IPS-NIHi7 (cell line): ENCODE measurements around the gene MAPRE2.

Experiments
- DNase-seq: peaks from one replicate; pipeline ENCODE4 v3.0.0; 2012; ENCODE audit warnings: mixed read lengths; ENCODE audit errors: extremely low spot score

The MAPRE2 gene

GRCh38 chr18:35062408-35062807 lies 21.2 kb downstream of the MAPRE2 start:
- DNase-seq, result no peak

GRCh38 chr18:35063875-35064690 lies 22.9 kb downstream of the MAPRE2 start:
- DNase-seq, result no peak

DNA sequence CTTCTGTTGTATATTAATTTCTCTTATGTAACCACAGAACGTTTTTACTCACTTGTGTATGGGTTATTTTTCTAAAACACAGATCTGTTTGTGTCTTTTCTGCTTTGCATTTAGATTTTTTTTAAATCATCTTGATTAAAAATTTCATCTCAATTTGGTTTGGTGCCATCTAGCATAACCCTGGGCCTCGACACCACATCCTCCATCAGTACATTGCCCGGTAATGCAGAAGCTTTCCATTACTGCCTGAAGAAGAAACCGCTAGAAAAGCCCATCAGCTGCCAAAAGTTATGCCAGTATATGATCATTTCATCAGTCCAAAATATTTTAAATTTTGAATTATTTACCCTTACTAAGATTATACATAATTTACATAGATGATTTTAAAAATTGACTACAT lies 26.2 kb downstream of the MAPRE2 start:
- DNase-seq, result no peak

DNA sequence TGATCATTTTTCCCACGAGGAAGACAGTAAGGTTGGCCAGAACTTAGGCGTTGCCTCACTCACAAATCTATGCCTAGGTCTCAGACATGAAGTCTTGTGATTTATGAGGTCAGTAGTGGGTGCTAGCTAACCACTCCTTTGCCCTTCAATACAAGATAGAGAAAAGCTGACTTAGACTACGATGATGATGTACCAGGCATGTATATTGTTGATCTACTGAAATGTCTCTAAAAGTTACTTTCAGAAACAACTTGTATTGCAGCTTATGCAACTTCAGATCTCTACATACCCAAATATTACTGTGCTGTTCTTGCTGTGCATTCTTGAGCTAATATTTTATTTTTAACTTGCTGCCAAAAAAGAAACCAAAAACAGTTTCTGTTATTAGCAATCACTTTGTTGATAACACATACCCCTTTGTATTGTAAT lies 30.6 kb downstream of the MAPRE2 start:
- DNase-seq, result no peak

GRCh38 chr18:35072616-35073015 lies 31.4 kb downstream of the MAPRE2 start:
- DNase-seq, result no peak

GRCh38 chr18:35073186-35074105 lies 32.2 kb downstream of the MAPRE2 start:
- no peak for DNase-seq

DNA sequence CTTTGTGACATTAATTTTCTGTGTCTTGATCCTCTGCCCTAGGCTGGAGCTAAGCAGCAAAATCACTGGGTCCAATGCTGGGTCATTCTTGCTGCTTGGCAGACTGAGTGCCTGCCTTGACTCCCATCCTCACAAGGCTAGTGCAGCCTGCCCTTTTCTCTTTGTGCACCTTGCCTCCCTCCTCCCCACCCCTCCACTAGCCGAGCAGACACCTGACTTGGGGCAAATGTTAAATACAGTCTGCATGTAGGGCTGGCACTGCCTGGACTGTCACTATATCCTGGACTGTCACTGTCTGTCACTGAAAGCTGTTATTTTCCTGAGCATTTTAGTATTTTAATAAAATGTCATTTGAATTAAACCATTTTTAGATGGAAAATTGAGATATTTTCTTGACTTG lies 33.4 kb downstream of the MAPRE2 start:
- DNase-seq, result no peak

GRCh38 chr18:35075132-35075531 lies 33.9 kb downstream of the MAPRE2 start:
- no peak for DNase-seq

- DNase-seq, result no peak
Measured at GRCh38 chr18:35076135-35076924, 35.1 kb downstream of the MAPRE2 start.

DNA sequence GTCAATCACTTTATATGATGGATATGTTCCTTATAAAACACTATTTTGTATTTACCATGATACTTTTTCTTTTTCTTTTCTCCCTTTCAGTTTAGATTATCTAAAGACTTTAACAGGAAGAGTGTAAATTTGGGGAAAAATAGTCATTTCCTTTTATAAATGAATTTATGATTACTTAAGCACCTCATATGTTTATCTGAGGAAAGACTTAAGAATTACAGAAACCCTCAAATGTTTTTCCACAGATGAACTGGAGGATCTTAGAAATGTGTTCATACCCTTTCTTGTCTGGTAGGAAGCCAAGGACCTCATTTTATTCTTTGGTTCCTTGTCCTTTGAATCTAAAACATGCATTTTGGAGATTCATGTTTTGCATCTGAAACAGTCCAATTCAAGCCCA lies 36.7 kb downstream of the MAPRE2 start:
- DNase-seq, result no peak

GRCh38 chr18:35080058-35080457 lies 38.8 kb downstream of the MAPRE2 start:
- no peak for DNase-seq

- DNase-seq, result no peak
Measured at GRCh38 chr18:35083174-35083712, 42.0 kb downstream of the MAPRE2 start.

DNA sequence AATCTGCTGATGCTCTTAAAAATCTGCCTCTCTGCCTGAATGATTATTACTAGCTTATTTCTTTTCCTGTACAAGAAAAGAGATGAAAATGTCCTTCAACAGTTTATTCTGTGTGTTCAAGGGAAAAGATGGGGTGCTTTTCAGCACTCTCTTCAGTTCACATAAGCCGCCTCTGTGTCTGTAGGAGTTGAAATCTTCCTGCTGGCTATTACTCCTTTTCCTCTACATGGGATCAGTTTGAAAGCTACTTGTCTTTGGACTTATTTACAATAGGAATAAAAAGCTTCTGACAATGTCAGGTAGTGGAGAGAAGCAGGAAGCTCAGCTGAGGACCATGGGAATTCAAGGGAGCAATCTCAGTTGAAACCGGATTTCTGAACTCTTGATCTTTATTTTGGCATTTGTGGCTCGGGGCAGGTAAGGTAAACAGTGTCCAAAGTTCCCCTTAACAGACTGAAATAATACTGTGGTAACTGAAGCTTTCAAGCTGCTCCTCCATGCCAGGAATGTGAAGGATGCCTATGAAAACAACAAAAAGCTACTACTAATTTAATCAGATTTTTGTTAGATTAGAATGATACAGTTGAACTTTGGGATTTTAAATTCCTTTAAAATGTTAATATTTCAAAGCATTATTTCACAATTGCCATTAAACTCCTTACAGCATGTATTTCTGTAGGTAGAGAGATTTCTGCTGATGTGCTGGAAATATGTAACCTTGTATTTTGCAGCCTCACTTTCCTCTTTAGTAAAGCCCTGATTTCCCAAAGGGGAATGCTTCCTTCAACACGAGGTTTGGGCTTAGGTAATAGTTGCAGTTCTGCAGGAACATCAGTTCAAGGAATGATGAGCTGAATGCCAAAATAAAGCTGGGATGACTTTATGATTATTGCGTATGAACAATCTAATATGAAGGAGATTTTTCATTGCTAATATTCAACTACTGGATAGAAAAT lies 43.6 kb downstream of the MAPRE2 start:
- no peak for DNase-seq

DNA sequence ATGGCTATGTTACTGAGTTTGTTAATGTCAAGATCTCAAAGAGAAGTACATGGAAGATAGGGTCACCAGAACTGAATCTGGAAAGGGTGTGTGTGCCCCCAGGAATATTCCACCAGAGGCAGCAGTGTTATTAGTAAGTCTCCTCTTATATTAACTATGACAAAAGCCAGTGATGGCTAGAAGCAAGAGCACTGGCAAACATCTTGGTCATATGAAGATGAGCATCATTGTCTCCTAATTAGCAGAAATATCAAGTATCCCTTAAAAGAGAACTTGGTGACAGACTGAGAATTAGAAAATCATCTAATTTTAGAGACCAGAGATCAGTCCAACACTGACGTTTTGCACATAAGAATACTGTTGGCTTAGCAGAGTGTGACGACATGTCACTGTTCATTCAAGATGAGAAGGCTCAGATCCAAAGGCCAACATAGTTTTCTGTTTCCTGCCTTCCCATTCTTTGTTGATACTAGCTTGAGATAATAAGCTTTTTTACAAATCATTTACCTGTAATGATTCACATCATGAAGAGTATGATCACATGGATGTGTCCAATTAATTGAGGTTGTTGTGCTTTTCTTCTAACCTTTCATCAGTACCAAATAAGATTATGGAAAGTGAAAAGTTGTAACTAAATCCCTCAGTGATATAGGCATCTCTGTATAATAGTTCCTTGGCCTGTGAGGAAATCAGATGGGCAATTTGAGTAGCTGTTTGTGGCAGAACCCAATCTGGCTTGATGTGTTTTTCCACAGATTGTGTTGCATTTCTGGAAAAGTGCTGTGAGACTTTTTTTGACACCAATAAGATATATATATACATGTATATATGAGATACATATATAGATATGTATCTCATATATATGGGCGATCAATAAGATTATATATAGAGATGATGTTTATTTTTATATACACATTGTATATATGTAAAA lies 44.5 kb downstream of the MAPRE2 start:
- no peak for DNase-seq

GRCh38 chr18:35086704-35087103 lies 45.5 kb downstream of the MAPRE2 start:
- no peak for DNase-seq

DNA sequence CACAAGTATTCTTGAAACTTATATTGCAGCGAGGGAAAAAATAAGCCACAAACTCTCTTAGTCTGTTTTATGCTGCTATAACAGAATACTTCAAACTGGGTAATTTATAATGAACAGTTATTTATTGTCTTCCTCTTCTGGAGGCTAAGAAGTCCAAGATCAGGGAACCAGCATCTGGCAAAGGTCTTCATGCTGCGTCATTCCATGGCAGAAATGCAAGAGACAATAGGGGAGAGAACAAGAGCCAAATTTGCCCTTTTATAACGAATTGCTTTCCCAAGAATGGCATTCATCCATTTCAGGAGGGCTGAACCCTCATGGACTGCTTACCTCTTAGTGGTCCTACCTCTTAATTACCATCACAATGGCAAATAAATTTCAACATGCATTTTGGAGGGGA lies 46.5 kb downstream of the MAPRE2 start:
- no peak for DNase-seq

DNA sequence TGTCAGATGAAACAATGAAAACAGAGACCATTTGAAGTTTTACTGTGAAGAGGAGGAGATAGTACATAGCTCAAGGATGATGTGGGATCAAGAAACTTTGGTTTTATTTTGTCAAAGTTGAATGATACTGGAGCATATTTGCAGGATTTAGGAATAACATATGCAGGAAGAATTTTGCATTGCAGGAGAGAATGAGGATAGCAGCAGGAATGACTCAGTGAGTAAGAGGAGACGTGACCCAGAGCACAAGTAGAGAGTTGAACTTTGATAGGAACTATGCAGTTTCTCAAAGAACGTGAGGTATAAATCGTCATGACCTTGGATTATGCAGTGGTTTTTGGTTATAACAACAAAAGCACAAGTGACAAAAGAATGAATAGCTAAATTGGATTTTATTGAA lies 47.7 kb downstream of the MAPRE2 start:
- no peak for DNase-seq

- no peak for DNase-seq
Measured at GRCh38 chr18:35089382-35089781, 48.2 kb downstream of the MAPRE2 start.

GRCh38 chr18:35089891-35090550 lies 48.8 kb downstream of the MAPRE2 start:
- DNase-seq, result no peak
